NCI-H146 treated with DMSO at 0.1 percent for 48 hours (cell line): ENCODE measurements around the gene COL6A6.
"Not testable (repeated sequence)": the region's sequence is repeated elsewhere in the genome, so short reads cannot be mapped to it uniquely, and the experiment has no call there.

Experiments used
- DNase-seq: peaks from one replicate; lab custom pipeline; 2025; ENCODE audit not compliant: unreplicated experiment; lab: John Stamatoyannopoulos, UW

The COL6A6 gene

DNA sequence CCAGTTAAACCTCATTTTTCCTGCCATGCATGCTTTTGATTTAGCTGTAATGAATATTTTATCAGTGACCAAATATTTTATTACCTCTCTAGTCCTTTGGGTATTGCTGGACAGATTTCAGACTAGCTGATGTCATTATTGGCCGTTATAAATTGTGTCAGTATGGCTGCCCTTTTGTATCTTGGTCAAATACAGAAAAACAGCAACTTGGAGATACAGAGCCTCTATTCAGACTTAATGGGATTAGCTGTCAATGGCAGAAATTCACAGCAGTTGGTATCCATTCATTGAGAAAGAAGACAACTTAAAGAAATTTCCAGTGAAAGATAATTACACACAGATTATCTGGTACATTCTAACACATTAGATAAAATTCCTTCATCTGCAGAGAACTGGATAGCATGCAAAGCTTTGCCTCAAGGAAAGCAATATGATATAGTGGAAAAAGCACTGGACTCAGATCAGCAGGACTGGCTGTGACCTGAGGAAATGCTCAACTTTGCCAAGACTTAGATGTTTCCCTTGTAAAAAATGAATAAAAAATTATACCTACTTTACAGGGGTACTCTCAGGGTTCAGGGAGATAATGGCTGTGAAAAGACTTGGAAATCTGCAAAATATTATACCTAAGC, 20.8 kb downstream of the COL6A6 start:
- no peak for DNase-seq

DNA sequence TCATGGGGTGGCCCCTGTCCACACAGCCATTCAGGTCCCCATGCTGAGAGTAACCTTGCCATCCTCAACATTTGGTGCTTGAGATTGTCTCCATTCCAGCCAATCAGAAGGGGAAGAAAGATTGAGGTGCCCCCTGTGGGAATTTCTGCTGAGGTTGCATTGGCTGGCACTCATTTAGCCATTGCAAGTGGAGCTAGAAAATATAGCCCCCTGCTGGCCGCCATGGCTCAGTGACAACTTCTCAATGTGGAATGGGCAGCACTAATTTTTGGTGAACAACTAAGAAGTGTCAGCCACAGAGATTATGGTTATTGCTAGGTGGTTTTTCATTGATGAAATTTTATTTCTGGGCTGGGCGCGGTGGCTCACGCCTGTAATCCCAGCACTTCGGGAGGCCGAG, 22.0 kb downstream of the COL6A6 start:
- no peak for DNase-seq

DNA sequence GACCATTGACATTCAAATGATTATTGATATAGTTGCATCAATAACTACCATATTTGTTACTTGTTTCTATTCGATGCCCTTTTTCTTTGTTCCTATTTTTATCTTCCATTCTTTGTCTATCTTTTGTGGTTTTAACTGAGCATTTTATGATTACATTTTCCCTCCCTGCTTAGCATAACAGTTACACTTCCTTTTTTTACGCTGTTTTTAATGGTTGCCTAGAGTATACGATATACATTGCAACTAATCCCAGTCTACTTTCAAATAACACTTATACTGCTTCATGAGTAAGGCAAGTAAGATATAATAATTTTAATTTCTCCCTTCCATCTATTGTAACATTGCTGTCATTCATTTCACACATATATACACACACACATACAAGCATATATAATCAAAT, 26.3 kb downstream of the COL6A6 start:
- no peak for DNase-seq

DNA sequence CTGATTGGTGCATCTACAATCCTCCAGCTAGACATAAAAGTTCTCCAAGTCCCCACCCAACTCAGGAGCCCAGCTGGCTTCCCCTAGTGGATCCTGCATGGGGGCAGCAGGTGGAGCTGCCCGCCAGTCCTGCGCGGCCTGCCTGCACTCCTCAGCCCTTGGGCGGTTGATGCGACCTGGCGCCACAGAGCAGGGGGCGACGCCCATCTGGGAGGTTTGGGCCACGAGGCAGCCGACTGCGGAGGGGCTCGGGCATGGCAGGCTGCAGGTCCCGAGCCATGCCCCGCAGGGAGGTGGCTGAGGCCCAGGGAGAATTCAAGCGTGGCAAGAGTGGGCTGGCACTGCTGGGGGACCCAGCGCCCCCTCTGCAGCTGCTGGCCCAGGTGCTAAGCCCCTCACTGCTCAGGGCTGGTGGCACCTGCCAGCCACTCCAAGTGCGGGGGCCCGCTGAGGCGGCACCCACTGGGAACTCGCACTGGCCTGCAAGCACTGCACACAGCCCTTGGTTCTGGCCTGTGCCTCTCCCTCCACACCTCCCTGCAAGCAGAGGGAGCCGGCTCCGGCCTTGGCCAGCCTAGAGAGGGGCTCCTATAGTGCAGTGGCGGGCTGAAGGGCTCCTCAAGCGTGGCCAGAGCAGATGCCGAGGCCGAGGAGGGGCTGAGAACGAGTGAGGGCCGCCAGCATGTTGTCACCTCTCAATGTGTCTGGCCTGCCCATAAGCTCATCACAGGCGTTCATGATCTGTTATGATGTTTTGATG, 30.1 kb downstream of the COL6A6 start:
- DNase-seq = no peak

DNA sequence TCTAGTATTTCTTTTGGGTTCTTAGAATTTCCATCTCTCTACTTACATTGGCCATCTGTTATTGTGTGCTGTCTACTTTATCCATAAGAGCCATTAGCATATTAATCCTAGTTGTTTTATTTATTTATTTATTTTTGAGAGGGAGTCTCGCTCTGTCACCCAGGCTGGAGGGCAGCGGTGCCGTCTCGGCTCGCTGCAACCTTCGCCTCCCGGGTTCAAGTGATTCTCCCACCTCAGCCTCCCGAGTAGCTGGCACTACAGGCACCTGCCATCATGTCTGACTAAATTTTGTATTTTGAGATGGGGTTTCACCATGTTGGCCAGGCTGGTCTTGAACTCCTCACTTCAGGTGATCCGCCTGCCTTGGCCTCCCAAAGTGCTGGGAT, 30.7 kb downstream of the COL6A6 start:
- not testable (repeated sequence) for DNase-seq

DNA sequence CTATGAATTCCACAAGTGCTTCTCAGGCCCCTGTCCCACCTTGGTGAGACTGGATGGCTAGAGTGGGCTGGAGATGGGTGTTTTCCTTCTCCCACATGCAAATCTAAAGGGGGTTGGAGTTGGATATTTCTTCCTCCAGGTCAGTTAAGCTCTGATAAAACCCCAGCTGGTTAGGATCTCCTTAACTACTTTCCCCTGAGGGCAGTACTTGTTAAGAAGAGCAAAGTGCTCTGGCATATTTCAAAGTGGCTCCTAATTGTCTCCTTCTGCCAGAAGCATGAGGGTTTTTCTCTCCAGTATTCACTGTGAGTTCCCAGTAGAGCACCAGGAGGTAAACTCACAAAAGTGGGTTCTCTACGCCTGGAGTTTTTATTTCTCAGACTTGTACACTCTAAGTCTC, 31.4 kb downstream of the COL6A6 start:
- no peak for DNase-seq

DNA sequence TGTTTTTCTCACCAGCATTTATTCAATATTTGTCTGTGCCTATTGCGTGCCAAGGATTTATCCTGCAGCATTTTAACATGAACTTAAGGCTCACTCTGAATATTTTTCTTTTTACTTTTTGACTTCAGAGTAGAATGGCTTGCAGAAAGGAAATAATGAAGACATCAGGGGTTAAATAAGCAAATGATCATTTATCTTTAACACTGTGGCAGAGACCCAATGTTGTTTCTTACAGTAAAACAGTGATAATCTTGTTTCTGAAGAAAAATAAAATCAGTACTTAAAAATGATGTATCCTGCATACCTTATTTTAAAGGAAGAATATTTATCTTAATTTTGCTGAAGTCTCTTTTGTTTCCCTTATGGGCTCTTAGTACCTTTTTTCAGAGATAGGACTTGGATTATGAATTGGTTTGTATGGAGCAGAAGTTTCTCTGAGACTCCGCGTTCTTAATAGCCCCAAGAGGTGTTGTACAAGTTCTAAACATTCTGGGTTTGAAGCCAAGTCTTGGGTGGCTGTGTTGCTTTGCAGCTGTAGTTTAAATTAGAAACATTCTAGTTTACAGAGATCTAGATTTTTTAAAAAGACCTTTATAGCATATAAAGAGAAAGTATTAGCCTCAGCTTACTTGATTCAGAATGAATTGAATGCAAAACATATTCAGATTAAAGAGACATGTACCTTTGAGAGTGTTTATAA, 40.5 kb downstream of the COL6A6 start:
- no peak for DNase-seq

DNA sequence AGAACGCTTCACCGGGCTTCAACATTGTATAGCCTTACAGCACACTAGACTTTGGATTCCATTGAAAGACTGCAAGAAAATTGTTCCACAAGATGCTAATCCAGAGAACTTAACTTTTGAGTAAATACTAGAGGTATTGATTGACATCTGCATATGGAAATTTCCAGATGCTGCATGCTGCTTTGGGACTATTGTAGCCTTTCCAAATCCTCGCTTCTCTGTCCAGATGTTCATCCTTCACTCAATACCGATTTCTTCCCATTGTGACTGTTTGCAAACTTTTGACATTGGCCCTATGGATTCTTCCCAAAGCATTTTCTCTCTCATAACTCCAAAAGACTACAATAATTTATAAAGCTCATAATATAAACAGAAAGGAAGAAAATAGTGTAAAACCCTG, 41.4 kb downstream of the COL6A6 start:
- no peak for DNase-seq

DNA sequence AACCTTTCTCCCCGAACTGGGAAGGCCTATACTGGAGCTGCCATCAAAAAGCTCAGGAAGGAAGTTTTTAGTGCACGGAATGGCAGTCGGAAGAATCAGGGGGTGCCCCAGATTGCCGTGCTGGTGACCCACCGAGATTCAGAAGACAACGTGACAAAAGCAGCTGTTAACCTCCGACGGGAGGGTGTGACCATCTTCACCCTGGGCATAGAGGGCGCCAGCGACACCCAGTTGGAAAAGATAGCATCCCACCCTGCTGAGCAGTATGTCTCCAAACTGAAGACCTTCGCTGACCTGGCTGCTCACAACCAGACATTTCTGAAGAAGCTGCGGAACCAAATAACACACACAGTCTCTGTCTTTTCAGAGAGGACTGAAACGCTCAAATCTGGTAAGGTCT, 48.2 kb downstream of the COL6A6 start:
- no peak for DNase-seq
